Neutrophil (primary cell): ENCODE data around the gene CRMP1.

Source experiments
- H3K27ac ChIP-seq: fragments of 200-600 bp; sonication (generic); 2 replicates; pipeline ENCODE4 v1.5.1; 2016; ENCODE audit warnings: mild to moderate bottlenecking, moderate library complexity
- H3K27me3 ChIP-seq: fragments of 200-600 bp; sonication (generic); 2 replicates; pipeline ENCODE4 v1.6.0; 2016; ENCODE audit warnings: mild to moderate bottlenecking
- H3K36me3 ChIP-seq: fragments of 200-600 bp; sonication (generic); 2 replicates; pipeline ENCODE4 v1.5.1; 2017
- H3K4me1 ChIP-seq, 2 experiments: fragments of 200-600 bp in 1 of 2; sonication (generic) in 1 of 2; 1 replicate in 1 of 2; 2 replicates in 1 of 2; pipeline versions ENCODE4 v1.5.1 to v1.6.1; 2013 to 2016; ENCODE audit warnings: low read depth in 1 of 2, low read length in 1 of 2, mild to moderate bottlenecking in 1 of 2, moderate library complexity in 1 of 2; ENCODE audit not compliant: control insufficient read depth in 1 of 2, insufficient read depth in 1 of 2
- H3K4me3 ChIP-seq, 2 experiments: fragments of 200-600 bp in 1 of 2; sonication (generic) in 1 of 2; 1 replicate in 1 of 2; 2 replicates in 1 of 2; pipeline ENCODE4 v1.5.1; 2013 to 2016; ENCODE audit warnings: low read depth in 1 of 2, low read length in 1 of 2, mild to moderate bottlenecking in 1 of 2, moderate library complexity in 1 of 2
- H3K9me3 ChIP-seq: fragments of 200-600 bp; sonication (generic); 2 replicates; pipeline ENCODE4 v1.5.1; 2016
- CTCF ChIP-seq: fragments of 200-600 bp; sonication (generic); IDR thresholded peaks from 2 replicates; pipeline ENCODE4 v1.5.1; 2016; ENCODE audit warnings: antibody characterized with exemption

CRMP1 gene

GRCh38 chr4:5893004-5893580, at the start of gene CRMP1:
TSS of gene CRMP1 (minus strand) at chr4:5893086. CDS start at chr4:5892969, 117 bp downstream.
- H3K27ac ChIP-seq: no peak within 1 kb of the TSS
- H3K9me3 ChIP-seq: no peaks in the 10 kb centered on the region
- no peaks in the 10 kb centered on the region for H3K36me3 ChIP-seq
- no peaks in the 10 kb centered on the region for H3K4me1 ChIP-seq
- H3K27me3 ChIP-seq: peaks cover 95% of the 10 kb centered on the region
- no peak within 1 kb of the TSS for H3K4me3 ChIP-seq
- no peak for TF ChIP-seq CTCF

- H3K4me3 ChIP-seq: no peak overlapping the region
- no peaks in the 10 kb centered on the region for H3K4me1 ChIP-seq
- H3K27ac ChIP-seq: no peak overlapping the region
- H3K36me3 ChIP-seq: no peaks in the 10 kb centered on the region
- H3K9me3 ChIP-seq: no peaks in the 10 kb centered on the region
- no peaks in the 10 kb centered on the region for H3K27me3 ChIP-seq
- no peak for TF ChIP-seq CTCF
Observed at GRCh38 chr4:5941601-5942000, 48.7 kb upstream of the CRMP1 start.

GRCh38 chr4:5940470-5941203, 47.8 kb upstream of the CRMP1 start:
- H3K9me3 ChIP-seq: no peaks in the 10 kb centered on the region
- H3K4me1 ChIP-seq: no peaks in the 10 kb centered on the region
- no peaks in the 10 kb centered on the region for H3K36me3 ChIP-seq
- H3K4me3 ChIP-seq: no peak overlapping the region
- H3K27me3 ChIP-seq: no peaks in the 10 kb centered on the region
- no peak overlapping the region for H3K27ac ChIP-seq
- TF ChIP-seq CTCF: no peak

- Histone ChIP-seq H3K9me3 (no peaks in the 10 kb centered on the region), H3K36me3 (no peaks in the 10 kb centered on the region), H3K27me3 (peaks cover 18% of the 10 kb centered on the region)
Observed at GRCh38 chr4:5933996-5934831, 41.3 kb upstream of the CRMP1 start.

GRCh38 chr4:5933116-5933515, 40.2 kb upstream of the CRMP1 start:
- Histone ChIP-seq H3K36me3 (no peaks in the 10 kb centered on the region), H3K9me3 (no peaks in the 10 kb centered on the region), H3K4me3 (no peak overlapping the region), H3K4me1 (no peaks in the 10 kb centered on the region), H3K27ac (no peak overlapping the region), H3K27me3 (peaks cover 18% of the 10 kb centered on the region)
- TF ChIP-seq CTCF: no peak

More at GRCh38 chr4:5933996-5934831, 41.3 kb upstream of the CRMP1 start:
- no peak for TF ChIP-seq CTCF
- Histone ChIP-seq H3K27ac (no peak overlapping the region), H3K4me1 (no peaks in the 10 kb centered on the region), H3K4me3 (no peak overlapping the region)
